ENCODE data around the gene MBP. TPM values are rescaled to one million over a fixed set of nuclear protein-coding genes. Genes with fewer than 3 reads are reported as not detected.

MBP gene
- total and polyA plus RNA-seq, 2 of the 13 experiments (the other 11 are each of a cell fraction or from before 2014, with no cell fraction given) = 5.0 to 8.5 TPM

DNA sequence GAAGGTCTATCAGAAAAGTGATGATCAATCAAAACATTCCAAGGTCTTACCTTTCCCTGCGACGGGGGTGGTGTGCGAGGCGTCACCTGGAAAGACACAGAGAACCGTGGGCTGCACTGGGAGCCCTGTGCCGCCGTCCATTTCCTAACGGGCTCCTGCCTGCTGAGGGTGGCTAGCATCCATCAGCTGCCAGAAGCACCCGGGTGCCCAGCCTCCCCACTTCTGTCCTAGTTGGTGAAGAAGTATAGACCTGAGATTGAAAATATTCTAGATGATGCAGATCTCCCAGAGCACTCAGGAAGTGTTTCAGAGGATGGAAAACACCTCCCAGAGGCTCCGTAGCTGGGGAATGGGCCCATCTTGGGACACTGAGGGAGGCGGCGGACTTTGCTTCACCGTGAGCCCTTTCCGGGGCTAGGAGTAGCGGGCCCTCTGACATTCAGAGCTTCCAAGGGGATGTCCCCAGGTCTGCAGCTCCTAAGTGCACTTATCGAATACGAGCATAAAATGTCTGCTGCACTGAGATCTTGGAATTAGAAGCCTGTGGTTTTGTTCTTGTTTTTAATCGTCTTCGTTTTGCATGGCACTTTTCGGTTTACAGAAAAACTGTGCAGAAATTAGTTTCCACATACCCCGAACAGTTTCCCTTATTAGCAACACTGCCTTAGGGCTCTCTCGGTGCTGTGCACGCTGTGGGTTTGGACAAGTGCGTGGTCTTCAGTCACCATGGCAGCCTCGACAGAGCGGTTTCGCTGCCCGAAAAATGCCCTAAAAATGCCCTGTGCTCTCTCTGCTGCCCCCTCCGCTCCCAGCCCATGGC is 143.5 kb downstream of the MBP start (continued):
- TF ChIP-seq, protein P1, sequence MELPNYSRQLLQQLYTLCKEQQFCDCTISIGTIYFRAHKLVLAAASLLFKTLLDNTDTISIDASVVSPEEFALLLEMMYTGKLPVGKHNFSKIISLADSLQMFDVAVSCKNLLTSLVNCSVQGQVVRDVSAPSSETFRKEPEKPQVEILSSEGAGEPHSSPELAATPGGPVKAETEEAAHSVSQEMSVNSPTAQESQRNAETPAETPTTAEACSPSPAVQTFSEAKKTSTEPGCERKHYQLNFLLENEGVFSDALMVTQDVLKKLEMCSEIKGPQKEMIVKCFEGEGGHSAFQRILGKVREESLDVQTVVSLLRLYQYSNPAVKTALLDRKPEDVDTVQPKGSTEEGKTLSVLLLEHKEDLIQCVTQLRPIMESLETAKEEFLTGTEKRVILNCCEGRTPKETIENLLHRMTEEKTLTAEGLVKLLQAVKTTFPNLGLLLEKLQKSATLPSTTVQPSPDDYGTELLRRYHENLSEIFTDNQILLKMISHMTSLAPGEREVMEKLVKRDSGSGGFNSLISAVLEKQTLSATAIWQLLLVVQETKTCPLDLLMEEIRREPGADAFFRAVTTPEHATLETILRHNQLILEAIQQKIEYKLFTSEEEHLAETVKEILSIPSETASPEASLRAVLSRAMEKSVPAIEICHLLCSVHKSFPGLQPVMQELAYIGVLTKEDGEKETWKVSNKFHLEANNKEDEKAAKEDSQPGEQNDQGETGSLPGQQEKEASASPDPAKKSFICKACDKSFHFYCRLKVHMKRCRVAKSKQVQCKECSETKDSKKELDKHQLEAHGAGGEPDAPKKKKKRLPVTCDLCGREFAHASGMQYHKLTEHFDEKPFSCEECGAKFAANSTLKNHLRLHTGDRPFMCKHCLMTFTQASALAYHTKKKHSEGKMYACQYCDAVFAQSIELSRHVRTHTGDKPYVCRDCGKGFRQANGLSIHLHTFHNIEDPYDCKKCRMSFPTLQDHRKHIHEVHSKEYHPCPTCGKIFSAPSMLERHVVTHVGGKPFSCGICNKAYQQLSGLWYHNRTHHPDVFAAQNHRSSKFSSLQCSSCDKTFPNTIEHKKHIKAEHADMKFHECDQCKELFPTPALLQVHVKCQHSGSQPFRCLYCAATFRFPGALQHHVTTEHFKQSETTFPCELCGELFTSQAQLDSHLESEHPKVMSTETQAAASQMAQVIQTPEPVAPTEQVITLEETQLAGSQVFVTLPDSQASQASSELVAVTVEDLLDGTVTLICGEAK (IDR thresholded peaks at IDR 0.05) = no peak
- TF ChIP-seq, protein P1 (CRISPR knock-in tag; IDR thresholded peaks at IDR 0.05) = no peak
- TF ChIP-seq JDP2 (CRISPR knock-in tag; IDR thresholded peaks at IDR 0.05; ENCODE audit: borderline replicate concordance) (no peak), ZNF296 (CRISPR knock-in tag; conservative IDR thresholded peaks at IDR 0.05) (no peak), NFE2L1 (CRISPR knock-in tag; IDR thresholded peaks at IDR 0.05; ENCODE audit: borderline replicate concordance) (no peak), ATRX (CRISPR knock-in tag; IDR thresholded peaks at IDR 0.05; ENCODE audit: borderline replicate concordance) (no peak), BRCA1 (CRISPR knock-in tag; IDR thresholded peaks at IDR 0.05) (no peak), TAF15 (IDR thresholded peaks at IDR 0.05; ENCODE audit: low read depth, low read length, poor library complexity, severe bottlenecking) (no peak)
- TF ChIP-seq, protein P2, sequence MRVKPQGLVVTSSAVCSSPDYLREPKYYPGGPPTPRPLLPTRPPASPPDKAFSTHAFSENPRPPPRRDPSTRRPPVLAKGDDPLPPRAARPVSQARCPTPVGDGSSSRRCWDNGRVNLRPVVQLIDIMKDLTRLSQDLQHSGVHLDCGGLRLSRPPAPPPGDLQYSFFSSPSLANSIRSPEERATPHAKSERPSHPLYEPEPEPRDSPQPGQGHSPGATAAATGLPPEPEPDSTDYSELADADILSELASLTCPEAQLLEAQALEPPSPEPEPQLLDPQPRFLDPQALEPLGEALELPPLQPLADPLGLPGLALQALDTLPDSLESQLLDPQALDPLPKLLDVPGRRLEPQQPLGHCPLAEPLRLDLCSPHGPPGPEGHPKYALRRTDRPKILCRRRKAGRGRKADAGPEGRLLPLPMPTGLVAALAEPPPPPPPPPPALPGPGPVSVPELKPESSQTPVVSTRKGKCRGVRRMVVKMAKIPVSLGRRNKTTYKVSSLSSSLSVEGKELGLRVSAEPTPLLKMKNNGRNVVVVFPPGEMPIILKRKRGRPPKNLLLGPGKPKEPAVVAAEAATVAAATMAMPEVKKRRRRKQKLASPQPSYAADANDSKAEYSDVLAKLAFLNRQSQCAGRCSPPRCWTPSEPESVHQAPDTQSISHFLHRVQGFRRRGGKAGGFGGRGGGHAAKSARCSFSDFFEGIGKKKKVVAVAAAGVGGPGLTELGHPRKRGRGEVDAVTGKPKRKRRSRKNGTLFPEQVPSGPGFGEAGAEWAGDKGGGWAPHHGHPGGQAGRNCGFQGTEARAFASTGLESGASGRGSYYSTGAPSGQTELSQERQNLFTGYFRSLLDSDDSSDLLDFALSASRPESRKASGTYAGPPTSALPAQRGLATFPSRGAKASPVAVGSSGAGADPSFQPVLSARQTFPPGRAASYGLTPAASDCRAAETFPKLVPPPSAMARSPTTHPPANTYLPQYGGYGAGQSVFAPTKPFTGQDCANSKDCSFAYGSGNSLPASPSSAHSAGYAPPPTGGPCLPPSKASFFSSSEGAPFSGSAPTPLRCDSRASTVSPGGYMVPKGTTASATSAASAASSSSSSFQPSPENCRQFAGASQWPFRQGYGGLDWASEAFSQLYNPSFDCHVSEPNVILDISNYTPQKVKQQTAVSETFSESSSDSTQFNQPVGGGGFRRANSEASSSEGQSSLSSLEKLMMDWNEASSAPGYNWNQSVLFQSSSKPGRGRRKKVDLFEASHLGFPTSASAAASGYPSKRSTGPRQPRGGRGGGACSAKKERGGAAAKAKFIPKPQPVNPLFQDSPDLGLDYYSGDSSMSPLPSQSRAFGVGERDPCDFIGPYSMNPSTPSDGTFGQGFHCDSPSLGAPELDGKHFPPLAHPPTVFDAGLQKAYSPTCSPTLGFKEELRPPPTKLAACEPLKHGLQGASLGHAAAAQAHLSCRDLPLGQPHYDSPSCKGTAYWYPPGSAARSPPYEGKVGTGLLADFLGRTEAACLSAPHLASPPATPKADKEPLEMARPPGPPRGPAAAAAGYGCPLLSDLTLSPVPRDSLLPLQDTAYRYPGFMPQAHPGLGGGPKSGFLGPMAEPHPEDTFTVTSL (CRISPR knock-in tag; IDR thresholded peaks at IDR 0.05; ENCODE audit: borderline replicate concordance) = no peak
- TF ChIP-seq, protein P3, sequence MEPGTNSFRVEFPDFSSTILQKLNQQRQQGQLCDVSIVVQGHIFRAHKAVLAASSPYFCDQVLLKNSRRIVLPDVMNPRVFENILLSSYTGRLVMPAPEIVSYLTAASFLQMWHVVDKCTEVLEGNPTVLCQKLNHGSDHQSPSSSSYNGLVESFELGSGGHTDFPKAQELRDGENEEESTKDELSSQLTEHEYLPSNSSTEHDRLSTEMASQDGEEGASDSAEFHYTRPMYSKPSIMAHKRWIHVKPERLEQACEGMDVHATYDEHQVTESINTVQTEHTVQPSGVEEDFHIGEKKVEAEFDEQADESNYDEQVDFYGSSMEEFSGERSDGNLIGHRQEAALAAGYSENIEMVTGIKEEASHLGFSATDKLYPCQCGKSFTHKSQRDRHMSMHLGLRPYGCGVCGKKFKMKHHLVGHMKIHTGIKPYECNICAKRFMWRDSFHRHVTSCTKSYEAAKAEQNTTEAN (CRISPR knock-in tag; conservative IDR thresholded peaks at IDR 0.05) = no peak
- TF ChIP-seq, protein P4, sequence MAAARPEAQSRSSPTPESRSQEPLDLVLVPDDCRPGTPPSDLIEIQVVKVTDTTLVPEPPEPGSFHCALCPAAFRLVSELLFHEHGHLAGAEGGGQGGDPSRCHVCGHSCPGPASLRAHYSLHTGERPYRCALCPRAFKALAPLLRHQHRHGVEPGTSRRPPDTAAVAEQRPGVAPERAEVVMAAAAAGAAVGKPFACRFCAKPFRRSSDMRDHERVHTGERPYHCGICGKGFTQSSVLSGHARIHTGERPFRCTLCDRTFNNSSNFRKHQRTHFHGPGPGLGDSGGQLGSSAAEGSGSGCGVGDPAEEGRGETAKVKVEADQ (CRISPR knock-in tag; IDR thresholded peaks at IDR 0.05; ENCODE audit: borderline replicate concordance) = no peak

Measured in HepG2 (cell line).